Lung (tissue), 16 donors: ENCODE results near the gene AP4E1. TPM values are rescaled to one million over a fixed set of nuclear protein-coding genes. Genes with fewer than 3 reads are reported as not detected.

Experiments
- ATAC-seq: fragments of 200-7000 bp; cut with Tn5 transposase; one replicate; pipeline ENCODE4 v1.9.1; 2020; ENCODE audit warnings: moderate number of reproducible peaks; ENCODE audit not compliant: insufficient read depth, low FRiP score
- DNase-seq, 3 donors: peaks; one replicate each; pipeline ENCODE4 v3.0.0-alpha.2; 2013 to 2017
- H3K27ac ChIP-seq, 2 donors: one replicate each; pipeline ENCODE4 v1.5.1; 2013; ENCODE audit warnings: mild to moderate bottlenecking in 2 of 2, moderate library complexity in 2 of 2, control low read depth in 1 of 2, inconsistent platforms in 1 of 2, low read depth in 1 of 2, low read length in 1 of 2
- H3K27me3 ChIP-seq, 3 donors: one replicate each; pipeline ENCODE4 v1.5.1; 2013; ENCODE audit warnings: low read length in 2 of 3; ENCODE audit not compliant: control insufficient read depth in 3 of 3, insufficient read depth in 3 of 3
- H3K36me3 ChIP-seq, 4 donors: one replicate each; pipeline ENCODE4 v1.5.1; 2013; ENCODE audit warnings: low read length in 4 of 4, mild to moderate bottlenecking in 1 of 4, moderate library complexity in 1 of 4; ENCODE audit not compliant: control insufficient read depth in 4 of 4, insufficient read depth in 4 of 4
- H3K4me1 ChIP-seq, 5 donors: one replicate each; pipeline ENCODE4 v1.5.1; 2013; ENCODE audit warnings: low read length in 5 of 5, mild to moderate bottlenecking in 2 of 5, moderate library complexity in 1 of 5; ENCODE audit not compliant: control insufficient read depth in 5 of 5, insufficient read depth in 5 of 5
- H3K4me3 ChIP-seq: one replicate; pipeline ENCODE4 v1.5.1; 2013; ENCODE audit warnings: mild to moderate bottlenecking, control low read depth, moderate library complexity
- H3K9ac ChIP-seq, 2 donors: one replicate each; pipeline ENCODE4 v1.5.1; 2013; ENCODE audit warnings: low read length in 2 of 2, control low read depth in 1 of 2; ENCODE audit not compliant: insufficient read depth in 1 of 2
- H3K9me3 ChIP-seq, 4 donors: one replicate each; pipeline ENCODE4 v1.5.1; 2013; ENCODE audit warnings: low read length in 3 of 4, mild to moderate bottlenecking in 1 of 4, moderate library complexity in 1 of 4; ENCODE audit not compliant: control insufficient read depth in 4 of 4, insufficient read depth in 3 of 4
- WGBS, 2 donors: extraction: QIAGEN DNeasy Blood & Tissue Kit; methylation state at CpG; one replicate each; pipeline ENCODE4 v1.1.7; 2013; 5-methylcytosine and 5-hydroxymethylcytosine counted together
- long read RNA-seq, 5 donors: transcript quantifications; one replicate each; lab custom pipeline, GENCODE V29; 2026
- polyA plus RNA-seq, 2 donors: library from polyadenylated mRNA; stranded (reverse); fragments of 200-250 nt; gene quantifications; one replicate each; pipeline ENCODE4 v1.2.1, GENCODE V29; 2013
- total RNA-seq, 2 donors: library from RNA; depleted of rRNA in 1 of 2; stranded (reverse); fragments of >200 nt in 1 of 2; gene quantifications; one replicate each; pipeline ENCODE4 v1.2.1, GENCODE V29; 2014 to 2021
- TF ChIP-seq, protein P1 (sequence below): IDR thresholded peaks from 2 replicates; pipeline ENCODE4 v1.5.1; 2012; ENCODE audit warnings: mild to moderate bottlenecking; ENCODE audit errors: control extremely low read depth, extremely low read depth
- donor health status: control.
- donor health status: control.
- donor health status: Bipolar disorder and iron deficiency.
- donor health status: healthy.
- donor health status: DM: yes; HTN: yes; CAD: no.

The AP4E1 gene
- total RNA-seq, result 10 to 100 TPM in 1 of 2 donors, 1 to 10 TPM in 1; 9.9 to 12.7 TPM
- polyA plus RNA-seq, result 1 to 10 TPM; 2.2 to 3.5 TPM
- long read RNA-seq, donor 1, result 0 reads
- long read RNA-seq, donor 2, result 0 reads
- long read RNA-seq, donor 3, result 0 reads
- long read RNA-seq, donor 4, result 0 reads
- long read RNA-seq, donor 5, result 0 reads

- peak within 1 kb of the TSS; percentile 91 to 93 for H3K27ac ChIP-seq
- peak within 1 kb of the TSS; percentile 69 to 89 for H3K9ac ChIP-seq
- H3K27me3 ChIP-seq, result no peaks in the 10 kb centered on the region
- H3K4me3 ChIP-seq, result peak within 1 kb of the TSS; percentile 94
- peaks cover 0 to 5% (median 4%) of the 10 kb centered on the region in 4 donors for H3K36me3 ChIP-seq
- TF ChIP-seq, protein P1, sequence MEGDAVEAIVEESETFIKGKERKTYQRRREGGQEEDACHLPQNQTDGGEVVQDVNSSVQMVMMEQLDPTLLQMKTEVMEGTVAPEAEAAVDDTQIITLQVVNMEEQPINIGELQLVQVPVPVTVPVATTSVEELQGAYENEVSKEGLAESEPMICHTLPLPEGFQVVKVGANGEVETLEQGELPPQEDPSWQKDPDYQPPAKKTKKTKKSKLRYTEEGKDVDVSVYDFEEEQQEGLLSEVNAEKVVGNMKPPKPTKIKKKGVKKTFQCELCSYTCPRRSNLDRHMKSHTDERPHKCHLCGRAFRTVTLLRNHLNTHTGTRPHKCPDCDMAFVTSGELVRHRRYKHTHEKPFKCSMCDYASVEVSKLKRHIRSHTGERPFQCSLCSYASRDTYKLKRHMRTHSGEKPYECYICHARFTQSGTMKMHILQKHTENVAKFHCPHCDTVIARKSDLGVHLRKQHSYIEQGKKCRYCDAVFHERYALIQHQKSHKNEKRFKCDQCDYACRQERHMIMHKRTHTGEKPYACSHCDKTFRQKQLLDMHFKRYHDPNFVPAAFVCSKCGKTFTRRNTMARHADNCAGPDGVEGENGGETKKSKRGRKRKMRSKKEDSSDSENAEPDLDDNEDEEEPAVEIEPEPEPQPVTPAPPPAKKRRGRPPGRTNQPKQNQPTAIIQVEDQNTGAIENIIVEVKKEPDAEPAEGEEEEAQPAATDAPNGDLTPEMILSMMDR, result peak; percentile 91
- H3K9me3 ChIP-seq, result no peaks in the 10 kb centered on the region
- H3K4me1 ChIP-seq, result peaks cover 0 to 12% (median 0%) of the 10 kb centered on the region in 5 donors
- 0% methylated on average over 95 to 100 of the region's 100 CpGs for WGBS, 2 donors
- peak; percentile 94 for ATAC-seq
- peak; percentile 95 to 98 (median 96) for DNase-seq
Measured at GRCh38 chr15:50908209-50909009, at the start of gene AP4E1. Gene AP4E1 (plus strand): TSS chr15:50908683. CDS start chr15:50908779, 96 bp downstream.

- H3K27me3 ChIP-seq, result no peaks in the 10 kb centered on the region
- H3K27ac ChIP-seq, result no peak overlapping the region
- peaks cover 0 to 3% (median 0%) of the 10 kb centered on the region in 5 donors for H3K4me1 ChIP-seq
- WGBS, 2 donors, result 94 to 97% methylated on average over 5 of the region's 5 CpGs
- no peak for ATAC-seq
- H3K36me3 ChIP-seq, result no peaks in the 10 kb centered on the region
- TF ChIP-seq, protein P1, result no peak
- no peaks in the 10 kb centered on the region for H3K9me3 ChIP-seq
- no peak overlapping the region for H3K9ac ChIP-seq
- no peak for DNase-seq
- H3K4me3 ChIP-seq, result no peak overlapping the region
Measured at GRCh38 chr15:50860824-50861223, 47.7 kb upstream of the AP4E1 start.

DNA sequence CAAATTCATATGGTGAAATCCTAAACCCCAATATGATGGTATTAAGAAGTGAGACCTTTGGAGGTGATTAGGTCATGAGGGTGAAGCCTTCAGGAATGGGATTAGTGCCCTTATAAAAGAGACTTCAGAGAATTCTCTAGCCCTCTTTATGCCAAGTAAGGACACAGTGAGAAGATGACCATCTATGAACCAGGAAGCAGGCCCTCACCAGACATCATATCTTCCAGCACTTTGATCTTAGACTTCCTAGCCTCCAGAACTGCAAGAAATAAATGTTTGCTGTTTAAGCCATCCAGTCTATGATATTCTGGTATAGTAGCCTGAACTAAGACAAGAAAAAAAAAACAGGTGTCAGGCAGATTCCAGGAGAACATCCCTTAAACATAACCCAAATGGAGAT, 45.9 kb upstream of the AP4E1 start:
- DNase-seq, result no peak
- Histone ChIP-seq H3K36me3 (no peaks in the 10 kb centered on the region), H3K4me1 (peaks cover 0 to 3% (median 0%) of the 10 kb centered on the region in 5 donors), H3K27me3 (no peaks in the 10 kb centered on the region), H3K9ac (no peak overlapping the region), H3K9me3 (no peaks in the 10 kb centered on the region), H3K27ac (no peak overlapping the region), H3K4me3 (no peak overlapping the region)
- ATAC-seq, result no peak
- TF ChIP-seq, protein P1, result no peak
